Neural crest cell (in vitro differentiated cells): ENCODE results near the gene GLT1D1. TPM values are rescaled to one million over a fixed set of nuclear protein-coding genes. Genes with fewer than 3 reads are reported as not detected.

Source experiments
- DNase-seq: peaks from one replicate; pipeline ENCODE4 v3.0.0; 2021; ENCODE audit warnings: low read depth, mixed read lengths, low spot score
- H3K27ac Mint-ChIP-seq: one replicate; pipeline ENCODE4 v1.8.0; 2021; ENCODE audit warnings: mild to moderate bottlenecking, mixed read lengths; ENCODE audit not compliant: unreplicated experiment
- H3K27me3 Mint-ChIP-seq: 2 replicates; pipeline ENCODE4 v1.8.0; 2021; ENCODE audit warnings: low read depth, mild to moderate bottlenecking, mixed read lengths
- H3K36me3 Mint-ChIP-seq: 2 replicates; pipeline ENCODE4 v1.8.0; 2021; ENCODE audit warnings: low read depth, mild to moderate bottlenecking, mixed read lengths
- H3K4me1 Mint-ChIP-seq: 2 replicates; pipeline ENCODE4 v1.8.0; 2021; ENCODE audit warnings: mixed read lengths
- H3K4me3 Mint-ChIP-seq: one replicate; pipeline ENCODE4 v1.8.0; 2021; ENCODE audit warnings: mild to moderate bottlenecking, mixed read lengths
- H3K9me3 Mint-ChIP-seq: 2 replicates; pipeline ENCODE4 v1.8.0; 2021; ENCODE audit warnings: mixed read lengths
- CTCF ChIP-seq: fragments of 200-600 bp; sonication (generic); conservative IDR thresholded peaks from 2 replicates; pipeline ENCODE4 v1.5.0; 2021; ENCODE audit warnings: antibody characterized with exemption, mild to moderate bottlenecking
- total RNA-seq: library from RNA; stranded (reverse); gene quantifications from 2 replicates; pipeline ENCODE4 v1.2.1, GENCODE V29; 2021

Gene GLT1D1
- total RNA-seq, 1 donor from 2014 or later: 7.4 TPM

GRCh38 chr12:128872303-128872702 is 19.0 kb downstream of the GLT1D1 start:
- DNase-seq: no peak
- H3K9me3 Mint-ChIP-seq: peaks cover 10% of the 10 kb centered on the region
- TF ChIP-seq CTCF: no peak
- peaks cover 5% of the 10 kb centered on the region for H3K4me1 Mint-ChIP-seq
- H3K27ac Mint-ChIP-seq: no peak overlapping the region
- H3K4me3 Mint-ChIP-seq: no peak overlapping the region
- H3K36me3 Mint-ChIP-seq: peaks cover 18% of the 10 kb centered on the region
- no peaks in the 10 kb centered on the region for H3K27me3 Mint-ChIP-seq

GRCh38 chr12:128876559-128876958 is 23.3 kb downstream of the GLT1D1 start:
- Mint-ChIP-seq H3K4me1 (no peaks in the 10 kb centered on the region), H3K27me3 (no peaks in the 10 kb centered on the region), H3K27ac (no peak overlapping the region), H3K36me3 (peaks cover 29% of the 10 kb centered on the region), H3K4me3 (no peak overlapping the region), H3K9me3 (peaks cover 17% of the 10 kb centered on the region)
- TF ChIP-seq CTCF: no peak
- no peak for DNase-seq

GRCh38 chr12:128879898-128880764 is 26.9 kb downstream of the GLT1D1 start:
- no peak overlapping the region for H3K4me3 Mint-ChIP-seq
- no peaks in the 10 kb centered on the region for H3K4me1 Mint-ChIP-seq
- no peak overlapping the region for H3K27ac Mint-ChIP-seq
- no peak for DNase-seq
- H3K9me3 Mint-ChIP-seq: peaks cover 14% of the 10 kb centered on the region
- H3K36me3 Mint-ChIP-seq: peaks cover 25% of the 10 kb centered on the region
- no peak for TF ChIP-seq CTCF
- H3K27me3 Mint-ChIP-seq: no peaks in the 10 kb centered on the region

- TF ChIP-seq CTCF: no peak
- H3K27ac Mint-ChIP-seq: peak overlapping the region; percentile 24
- H3K27me3 Mint-ChIP-seq: no peaks in the 10 kb centered on the region
- no peaks in the 10 kb centered on the region for H3K9me3 Mint-ChIP-seq
- DNase-seq: no peak
- no peak overlapping the region for H3K4me3 Mint-ChIP-seq
- no peaks in the 10 kb centered on the region for H3K36me3 Mint-ChIP-seq
- H3K4me1 Mint-ChIP-seq: no peaks in the 10 kb centered on the region
Observed at GRCh38 chr12:128891856-128892255, 38.6 kb downstream of the GLT1D1 start.

GRCh38 chr12:128903236-128903635 is 50.0 kb downstream of the GLT1D1 start:
- no peak for TF ChIP-seq CTCF
- no peak for DNase-seq

More at GRCh38 chr12:128903236-128903635, 50.0 kb downstream of the GLT1D1 start:
- Mint-ChIP-seq H3K27ac (no peak overlapping the region), H3K9me3 (no peaks in the 10 kb centered on the region), H3K4me3 (no peak overlapping the region), H3K4me1 (no peaks in the 10 kb centered on the region), H3K36me3 (no peaks in the 10 kb centered on the region), H3K27me3 (no peaks in the 10 kb centered on the region)
